ENCODE results near the gene NFATC1. TPM values are rescaled to one million over a fixed set of nuclear protein-coding genes. Genes with fewer than 3 reads are reported as not detected.

Gene NFATC1
- polyA plus RNA-seq, 1 donor from 2014 or later: 0.37 TPM

- H3K4me2 ChIP-seq (ENCODE audit: low read length): no peak overlapping the region
- H3K36me3 ChIP-seq (ENCODE audit: insufficient read depth, low read length): no peaks in the 10 kb centered on the region
- H2AFZ ChIP-seq (ENCODE audit: low read depth, low read length): no peak overlapping the region
- no peaks in the 10 kb centered on the region for H3F3A ChIP-seq (ENCODE audit: insufficient read depth, low read length, poor library complexity, severe bottlenecking)
- no peak overlapping the region for H3K9ac ChIP-seq (ENCODE audit: low read length)
- H3K9me2 ChIP-seq (ENCODE audit: insufficient read depth, low read length): no peaks in the 10 kb centered on the region
- no peaks in the 10 kb centered on the region for H3K79me2 ChIP-seq (replicated peaks; ENCODE audit: insufficient read depth, low read length)
- no peaks in the 10 kb centered on the region for H3K9me3 ChIP-seq (ENCODE audit: low read length)
- no peaks in the 10 kb centered on the region for H3K27me3 ChIP-seq (ENCODE audit: insufficient read depth, low read depth, low read length)
- no peak overlapping the region for H3K27ac ChIP-seq (ENCODE audit: low read length)
- TF ChIP-seq TAF1 (IDR thresholded peaks at IDR 0.05; ENCODE audit: low read depth) (no peak), POLR2AphosphoS5 (IDR thresholded peaks at IDR 0.05) (no peak), REST (IDR thresholded peaks at IDR 0.05; ENCODE audit: borderline replicate concordance) (no peak), MXI1 (conservative IDR thresholded peaks at IDR 0.05; ENCODE audit: poor library complexity, severe bottlenecking) (no peak), SMC3 (conservative IDR thresholded peaks at IDR 0.05; ENCODE audit: poor library complexity) (no peak), RAD21 (conservative IDR thresholded peaks at IDR 0.05) (no peak), CTCF (IDR thresholded peaks at IDR 0.05; ENCODE audit: poor library complexity, severe bottlenecking) (no peak)
- no peak overlapping the region for H3K4me3 ChIP-seq (ENCODE audit: low read length)
- no peaks in the 10 kb centered on the region for H4K20me1 ChIP-seq (ENCODE audit: insufficient read depth)
Observed at GRCh38 chr18:79510731-79511241, 115.1 kb downstream of the NFATC1 start.

- Histone ChIP-seq H2AFZ (ENCODE audit: low read depth, low read length) (no peak overlapping the region), H3K27ac (ENCODE audit: low read length) (no peak overlapping the region), H3K9me3 (ENCODE audit: low read length) (no peaks in the 10 kb centered on the region), H3K79me2 (replicated peaks; ENCODE audit: insufficient read depth, low read length) (no peaks in the 10 kb centered on the region), H4K20me1 (ENCODE audit: insufficient read depth) (no peaks in the 10 kb centered on the region), H3K4me2 (ENCODE audit: low read length) (no peak overlapping the region), H3K9me2 (ENCODE audit: insufficient read depth, low read length) (no peaks in the 10 kb centered on the region), H3K9ac (ENCODE audit: low read length) (no peak overlapping the region), H3K27me3 (ENCODE audit: insufficient read depth, low read depth, low read length) (no peaks in the 10 kb centered on the region), H3K4me3 (ENCODE audit: low read length) (no peak overlapping the region), H3K36me3 (ENCODE audit: insufficient read depth, low read length) (no peaks in the 10 kb centered on the region), H3F3A (ENCODE audit: insufficient read depth, low read length, poor library complexity, severe bottlenecking) (no peaks in the 10 kb centered on the region)
- no peak for TF ChIP-seq POLR2AphosphoS5 (IDR thresholded peaks at IDR 0.05)
- TF ChIP-seq CTCF (IDR thresholded peaks at IDR 0.05; ENCODE audit: poor library complexity, severe bottlenecking): no peak
- TF ChIP-seq REST (IDR thresholded peaks at IDR 0.05; ENCODE audit: borderline replicate concordance): no peak
- TF ChIP-seq EP300 (conservative IDR thresholded peaks at IDR 0.05; ENCODE audit: poor library complexity, severe bottlenecking): no peak
- no peak for TF ChIP-seq MXI1 (conservative IDR thresholded peaks at IDR 0.05; ENCODE audit: poor library complexity, severe bottlenecking)
Observed at GRCh38 chr18:79511271-79511670, 115.5 kb downstream of the NFATC1 start.
